Mucosa of rectum (tissue), 2 donors: Measurements from ENCODE around the gene AGFG1.

Source experiments
- H3K27ac ChIP-seq, 2 donors: one replicate each; pipeline ENCODE4 v1.7.0; 2013; ENCODE audit warnings: inconsistent platforms in 2 of 2, low read depth in 2 of 2, low read length in 2 of 2
- H3K27me3 ChIP-seq, 2 donors: one replicate each; pipeline ENCODE4 v1.7.0; 2013; ENCODE audit warnings: low read length in 2 of 2; ENCODE audit not compliant: control insufficient read depth in 2 of 2, insufficient read depth in 2 of 2
- H3K36me3 ChIP-seq, 2 donors: one replicate each; pipeline ENCODE4 v1.7.0; 2013; ENCODE audit warnings: low read length in 2 of 2; ENCODE audit not compliant: control insufficient read depth in 2 of 2, insufficient read depth in 2 of 2
- H3K4me1 ChIP-seq, 2 donors: one replicate each; pipeline ENCODE4 v1.7.0; 2013; ENCODE audit warnings: low read length in 2 of 2, mild to moderate bottlenecking in 1 of 2; ENCODE audit not compliant: control insufficient read depth in 2 of 2, insufficient read depth in 2 of 2
- H3K4me3 ChIP-seq, 2 donors: one replicate each; pipeline ENCODE4 v1.7.0; 2013; ENCODE audit warnings: low read length in 2 of 2
- H3K9ac ChIP-seq, 2 donors: one replicate each; pipeline ENCODE4 v1.7.0; 2013; ENCODE audit warnings: low read length in 2 of 2, low read depth in 1 of 2, mild to moderate bottlenecking in 1 of 2
- H3K9me3 ChIP-seq, 2 donors: one replicate each; pipeline ENCODE4 v1.7.0; 2013; ENCODE audit warnings: low read length in 2 of 2; ENCODE audit not compliant: control insufficient read depth in 2 of 2
- donor health status: healthy.
- donor health status: Normal muscosa, but diverticular disease.

The AGFG1 gene

GRCh38 chr2:227473806-227474205, 1.9 kb downstream of the AGFG1 start:
- Histone ChIP-seq H3K9ac (no peak overlapping the region), H3K4me3 (peak overlapping the region in 1 of 2 donors; percentile 82), H3K27ac (no peak overlapping the region), H3K36me3 (no peaks in the 10 kb centered on the region), H3K27me3 (no peaks in the 10 kb centered on the region), H3K4me1 (peaks cover 11 to 19% of the 10 kb centered on the region in 2 donors), H3K9me3 (no peaks in the 10 kb centered on the region)

GRCh38 chr2:227474410-227474809, 2.5 kb downstream of the AGFG1 start:
- Histone ChIP-seq H3K4me3 (peak overlapping the region in 1 of 2 donors; percentile 7), H3K9ac (no peak overlapping the region), H3K9me3 (no peaks in the 10 kb centered on the region), H3K27me3 (no peaks in the 10 kb centered on the region), H3K36me3 (no peaks in the 10 kb centered on the region), H3K27ac (no peak overlapping the region), H3K4me1 (peaks cover 11 to 19% of the 10 kb centered on the region in 2 donors)

GRCh38 chr2:227477291-227477690, 5.3 kb downstream of the AGFG1 start:
- Histone ChIP-seq H3K36me3 (no peaks in the 10 kb centered on the region), H3K9me3 (no peaks in the 10 kb centered on the region), H3K27ac (no peak overlapping the region), H3K4me3 (no peak overlapping the region), H3K4me1 (peaks cover 11 to 26% of the 10 kb centered on the region in 2 donors), H3K27me3 (no peaks in the 10 kb centered on the region), H3K9ac (no peak overlapping the region)

GRCh38 chr2:227479865-227480475, 8.0 kb downstream of the AGFG1 start:
- H3K4me3 ChIP-seq = no peak overlapping the region
- H3K27me3 ChIP-seq = no peaks in the 10 kb centered on the region
- H3K27ac ChIP-seq = no peak overlapping the region
- H3K4me1 ChIP-seq = peaks cover 0 to 9% of the 10 kb centered on the region in 2 donors
- no peak overlapping the region for H3K9ac ChIP-seq
- no peaks in the 10 kb centered on the region for H3K36me3 ChIP-seq
- H3K9me3 ChIP-seq = no peaks in the 10 kb centered on the region

- no peaks in the 10 kb centered on the region for H3K36me3 ChIP-seq
- no peak overlapping the region for H3K4me3 ChIP-seq
- no peaks in the 10 kb centered on the region for H3K9me3 ChIP-seq
- H3K27me3 ChIP-seq = no peaks in the 10 kb centered on the region
- H3K4me1 ChIP-seq = peaks cover 0 to 7% of the 10 kb centered on the region in 2 donors
- no peak overlapping the region for H3K27ac ChIP-seq
- no peak overlapping the region for H3K9ac ChIP-seq
Measured at GRCh38 chr2:227480528-227480927, 8.6 kb downstream of the AGFG1 start.

GRCh38 chr2:227482638-227483340, 10.8 kb downstream of the AGFG1 start:
- Histone ChIP-seq H3K4me3 (no peak overlapping the region), H3K27me3 (no peaks in the 10 kb centered on the region), H3K36me3 (no peaks in the 10 kb centered on the region), H3K9me3 (no peaks in the 10 kb centered on the region), H3K4me1 (peaks cover 0 to 7% of the 10 kb centered on the region in 2 donors), H3K27ac (no peak overlapping the region), H3K9ac (no peak overlapping the region)

- Histone ChIP-seq H3K27me3 (no peaks in the 10 kb centered on the region), H3K36me3 (no peaks in the 10 kb centered on the region), H3K27ac (no peak overlapping the region), H3K4me3 (no peak overlapping the region), H3K4me1 (peaks cover 0 to 2% of the 10 kb centered on the region in 2 donors), H3K9me3 (no peaks in the 10 kb centered on the region), H3K9ac (no peak overlapping the region)
Measured at GRCh38 chr2:227485429-227485828, 13.5 kb downstream of the AGFG1 start.

GRCh38 chr2:227486688-227487087, 14.7 kb downstream of the AGFG1 start:
- no peak overlapping the region for H3K4me3 ChIP-seq
- H3K9ac ChIP-seq = no peak overlapping the region
- no peak overlapping the region for H3K27ac ChIP-seq
- no peaks in the 10 kb centered on the region for H3K9me3 ChIP-seq
- no peaks in the 10 kb centered on the region for H3K4me1 ChIP-seq
- H3K27me3 ChIP-seq = no peaks in the 10 kb centered on the region
- peaks cover 0 to under 1% of the 10 kb centered on the region in 2 donors for H3K36me3 ChIP-seq

GRCh38 chr2:227488045-227488444, 16.1 kb downstream of the AGFG1 start:
- no peaks in the 10 kb centered on the region for H3K27me3 ChIP-seq
- H3K36me3 ChIP-seq = peaks cover 0 to 2% of the 10 kb centered on the region in 2 donors
- no peaks in the 10 kb centered on the region for H3K9me3 ChIP-seq
- H3K4me1 ChIP-seq = no peaks in the 10 kb centered on the region
- no peak overlapping the region for H3K4me3 ChIP-seq
- H3K27ac ChIP-seq = no peak overlapping the region
- H3K9ac ChIP-seq = no peak overlapping the region

- Histone ChIP-seq H3K36me3 (peaks cover 5 to 9% of the 10 kb centered on the region in 2 donors), H3K27ac (no peak overlapping the region), H3K9me3 (no peaks in the 10 kb centered on the region), H3K4me3 (no peak overlapping the region), H3K4me1 (no peaks in the 10 kb centered on the region), H3K9ac (no peak overlapping the region), H3K27me3 (no peaks in the 10 kb centered on the region)
Measured at GRCh38 chr2:227491386-227491785, 19.4 kb downstream of the AGFG1 start.
